ENCODE data around the gene GABRB2. TPM values are rescaled to one million over a fixed set of nuclear protein-coding genes. Genes with fewer than 3 reads are reported as not detected.

Gene GABRB2
- total RNA-seq, 1 donor from 2014 or later, result 0.20 TPM

DNA sequence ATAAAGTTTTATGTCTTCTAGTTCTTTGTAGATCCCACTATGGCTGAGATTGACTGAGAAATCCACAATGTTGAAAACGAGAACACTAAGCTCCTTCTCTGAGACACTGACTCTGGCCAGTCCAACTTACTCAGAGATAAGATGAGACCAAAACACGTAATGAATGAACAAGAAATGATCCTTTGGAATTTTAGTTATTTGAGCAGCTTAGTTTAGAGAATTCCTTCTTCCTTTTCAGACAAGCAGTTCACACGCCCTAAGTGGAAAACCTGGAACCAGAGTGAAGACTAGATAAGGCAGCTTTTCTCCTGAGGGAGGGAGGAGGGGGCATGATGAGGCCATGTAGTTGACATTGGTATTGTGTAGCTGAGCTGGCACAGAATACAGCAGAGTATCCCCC lies 139.6 kb downstream of the GABRB2 start:
- H3K9me3 Mint-ChIP-seq (ENCODE audit: unreplicated experiment), result no peaks in the 10 kb centered on the region
- Histone ChIP-seq H3K4me1 (ENCODE audit: insufficient read depth, low read length) (no peaks in the 10 kb centered on the region), H3K79me2 (ENCODE audit: insufficient read depth, low read length) (no peaks in the 10 kb centered on the region), H2AFZ (ENCODE audit: low read depth, low read length) (no peak overlapping the region), H3K4me3 (ENCODE audit: insufficient read depth, low read depth, low read length) (no peak overlapping the region), H3K9ac (ENCODE audit: low read length) (no peak overlapping the region), H4K20me1 (ENCODE audit: insufficient read depth, low read length) (no peaks in the 10 kb centered on the region), H3K9me3 (ENCODE audit: insufficient read depth, low read depth, low read length) (no peaks in the 10 kb centered on the region), H3K36me3 (ENCODE audit: insufficient read depth, low read length) (no peaks in the 10 kb centered on the region), H3K4me2 (ENCODE audit: low read length) (no peak overlapping the region), H3K27ac (ENCODE audit: low read depth, low read length) (no peak overlapping the region), H3K27me3 (ENCODE audit: insufficient read depth, low read length) (no peaks in the 10 kb centered on the region)
- no peaks in the 10 kb centered on the region for H3K36me3 Mint-ChIP-seq (ENCODE audit: low read depth, unreplicated experiment)
- H3K27me3 Mint-ChIP-seq (ENCODE audit: low read depth, unreplicated experiment), result no peaks in the 10 kb centered on the region
- no peak for TF ChIP-seq EZH2 (IDR thresholded peaks at IDR 0.05; ENCODE audit: insufficient read depth, low read length)
- TF ChIP-seq CTCF (IDR thresholded peaks at IDR 0.05; ENCODE audit: insufficient read depth, low read depth, low read length), result no peak
- peak overlapping the region; percentile 92 for H3K27ac Mint-ChIP-seq (ENCODE audit: unreplicated experiment)
- peaks cover 26% of the 10 kb centered on the region for H3K4me1 Mint-ChIP-seq (ENCODE audit: low read depth, unreplicated experiment)
- peak; percentile 0 for DNase-seq (ENCODE audit: low read depth)
- no peak for FAIRE-seq
- H3K4me3 Mint-ChIP-seq (ENCODE audit: unreplicated experiment), result no peak overlapping the region

DNA sequence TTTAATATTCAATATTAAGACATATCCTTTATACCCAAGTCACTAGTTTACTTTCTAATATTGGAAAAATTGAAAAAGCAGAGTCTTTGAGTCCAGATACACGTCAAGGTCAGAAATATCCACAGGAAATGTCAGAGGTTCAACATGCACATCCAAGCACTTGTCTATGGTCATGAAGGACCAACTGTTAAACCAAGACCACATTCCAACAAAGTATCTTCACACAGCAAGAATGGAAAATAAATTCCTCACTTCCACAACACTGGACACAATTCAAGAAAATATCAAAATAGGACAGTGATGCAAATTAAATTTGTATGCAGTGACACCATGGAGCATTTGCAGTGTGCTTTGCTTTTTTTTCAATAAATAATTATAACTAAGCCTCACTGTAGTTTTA lies 142.5 kb downstream of the GABRB2 start:
- Histone ChIP-seq H3K79me2 (ENCODE audit: insufficient read depth, low read length) (no peaks in the 10 kb centered on the region), H3K9me3 (ENCODE audit: insufficient read depth, low read depth, low read length) (no peaks in the 10 kb centered on the region), H3K27ac (ENCODE audit: low read depth, low read length) (no peak overlapping the region), H3K9ac (ENCODE audit: low read length) (no peak overlapping the region), H3K4me3 (ENCODE audit: insufficient read depth, low read depth, low read length) (no peak overlapping the region), H3K4me1 (ENCODE audit: insufficient read depth, low read length) (no peaks in the 10 kb centered on the region), H3K4me2 (ENCODE audit: low read length) (no peak overlapping the region), H2AFZ (ENCODE audit: low read depth, low read length) (no peak overlapping the region), H4K20me1 (ENCODE audit: insufficient read depth, low read length) (no peaks in the 10 kb centered on the region), H3K36me3 (ENCODE audit: insufficient read depth, low read length) (no peaks in the 10 kb centered on the region), H3K27me3 (ENCODE audit: insufficient read depth, low read length) (no peaks in the 10 kb centered on the region)
- Mint-ChIP-seq H3K9me3 (ENCODE audit: unreplicated experiment) (no peaks in the 10 kb centered on the region), H3K4me3 (ENCODE audit: unreplicated experiment) (no peak overlapping the region), H3K27ac (ENCODE audit: unreplicated experiment) (no peak overlapping the region), H3K27me3 (ENCODE audit: low read depth, unreplicated experiment) (no peaks in the 10 kb centered on the region), H3K36me3 (ENCODE audit: low read depth, unreplicated experiment) (no peaks in the 10 kb centered on the region), H3K4me1 (ENCODE audit: low read depth, unreplicated experiment) (peaks cover 19% of the 10 kb centered on the region)
- DNase-seq (ENCODE audit: low read depth) (no peak), FAIRE-seq (no peak)
- no peak for TF ChIP-seq CTCF (IDR thresholded peaks at IDR 0.05; ENCODE audit: insufficient read depth, low read depth, low read length)
- TF ChIP-seq EZH2 (IDR thresholded peaks at IDR 0.05; ENCODE audit: insufficient read depth, low read length), result no peak

DNA sequence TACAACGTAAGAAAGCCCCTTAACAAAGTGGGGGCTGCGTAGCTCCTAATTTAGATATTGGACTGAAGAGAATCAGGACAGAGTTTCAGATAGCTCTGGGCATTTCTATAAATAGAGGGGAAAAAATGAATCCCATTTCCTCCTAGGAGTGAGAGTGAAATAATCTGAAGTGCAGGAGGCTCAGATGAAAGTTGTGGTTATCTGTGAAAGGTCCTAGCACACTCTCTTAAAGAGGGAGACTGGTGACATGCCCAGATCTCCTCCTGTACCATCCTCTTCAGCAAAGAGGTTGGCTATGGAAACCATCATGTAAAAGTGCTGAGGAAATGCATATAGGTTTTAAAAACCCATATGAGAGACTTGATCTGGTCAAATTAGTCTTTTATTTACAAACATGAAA lies 143.4 kb downstream of the GABRB2 start:
- no peaks in the 10 kb centered on the region for H3K9me3 Mint-ChIP-seq (ENCODE audit: unreplicated experiment)
- H2AFZ ChIP-seq (ENCODE audit: low read depth, low read length), result no peak overlapping the region

More for the DNA sequence above, 143.4 kb downstream of the GABRB2 start:
- FAIRE-seq (no peak), DNase-seq (ENCODE audit: low read depth) (no peak)
- Histone ChIP-seq H3K4me3 (ENCODE audit: insufficient read depth, low read depth, low read length) (no peak overlapping the region), H3K27ac (ENCODE audit: low read depth, low read length) (no peak overlapping the region), H3K4me1 (ENCODE audit: insufficient read depth, low read length) (no peaks in the 10 kb centered on the region), H3K27me3 (ENCODE audit: insufficient read depth, low read length) (no peaks in the 10 kb centered on the region), H3K9me3 (ENCODE audit: insufficient read depth, low read depth, low read length) (no peaks in the 10 kb centered on the region), H3K79me2 (ENCODE audit: insufficient read depth, low read length) (no peaks in the 10 kb centered on the region), H4K20me1 (ENCODE audit: insufficient read depth, low read length) (no peaks in the 10 kb centered on the region), H3K36me3 (ENCODE audit: insufficient read depth, low read length) (no peaks in the 10 kb centered on the region), H3K4me2 (ENCODE audit: low read length) (no peak overlapping the region), H3K9ac (ENCODE audit: low read length) (no peak overlapping the region)
- Mint-ChIP-seq H3K27me3 (ENCODE audit: low read depth, unreplicated experiment) (no peaks in the 10 kb centered on the region), H3K36me3 (ENCODE audit: low read depth, unreplicated experiment) (no peaks in the 10 kb centered on the region), H3K27ac (ENCODE audit: unreplicated experiment) (no peak overlapping the region), H3K4me1 (ENCODE audit: low read depth, unreplicated experiment) (peaks cover 19% of the 10 kb centered on the region), H3K4me3 (ENCODE audit: unreplicated experiment) (no peak overlapping the region)
- TF ChIP-seq EZH2 (IDR thresholded peaks at IDR 0.05; ENCODE audit: insufficient read depth, low read length) (no peak), CTCF (IDR thresholded peaks at IDR 0.05; ENCODE audit: insufficient read depth, low read depth, low read length) (no peak)

Measured in astrocyte (in vitro differentiated cells and primary cell).